NB4 (cell line): ENCODE data around the gene BLACAT1.

Experiments used
- MAX ChIP-seq: IDR thresholded peaks from 2 replicates; pipeline ENCODE4 v1.6.1; 2011; ENCODE audit warnings: low read depth, low read length
- TF ChIP-seq, protein P1 (sequence below): IDR thresholded peaks from one replicate; pipeline ENCODE4 v1.5.1; 2012; ENCODE audit warnings: low read depth, low read length

DNA sequence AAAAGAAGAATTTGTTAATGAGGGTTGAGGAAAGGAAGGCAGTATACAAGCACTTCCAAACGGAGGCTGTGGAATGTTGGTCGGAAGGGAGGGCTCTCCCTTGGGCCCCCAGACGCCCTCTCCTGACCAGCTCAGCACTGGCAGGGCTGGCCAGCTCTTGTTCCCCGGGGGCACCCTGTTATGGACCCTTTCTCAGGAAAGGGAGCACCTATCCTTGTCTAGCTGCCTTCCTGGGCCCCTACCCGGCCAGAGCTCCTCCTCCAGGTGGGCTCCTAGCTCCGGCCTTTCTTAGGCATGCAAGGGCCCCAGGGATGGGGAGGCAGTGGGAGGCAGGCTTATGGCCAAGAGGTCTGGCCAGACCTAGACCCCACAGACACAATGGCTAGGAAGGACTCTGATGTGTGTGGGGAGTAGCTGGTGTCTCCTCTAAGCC lies 926 bp downstream of the BLACAT1 start:
- TF ChIP-seq, protein P1, sequence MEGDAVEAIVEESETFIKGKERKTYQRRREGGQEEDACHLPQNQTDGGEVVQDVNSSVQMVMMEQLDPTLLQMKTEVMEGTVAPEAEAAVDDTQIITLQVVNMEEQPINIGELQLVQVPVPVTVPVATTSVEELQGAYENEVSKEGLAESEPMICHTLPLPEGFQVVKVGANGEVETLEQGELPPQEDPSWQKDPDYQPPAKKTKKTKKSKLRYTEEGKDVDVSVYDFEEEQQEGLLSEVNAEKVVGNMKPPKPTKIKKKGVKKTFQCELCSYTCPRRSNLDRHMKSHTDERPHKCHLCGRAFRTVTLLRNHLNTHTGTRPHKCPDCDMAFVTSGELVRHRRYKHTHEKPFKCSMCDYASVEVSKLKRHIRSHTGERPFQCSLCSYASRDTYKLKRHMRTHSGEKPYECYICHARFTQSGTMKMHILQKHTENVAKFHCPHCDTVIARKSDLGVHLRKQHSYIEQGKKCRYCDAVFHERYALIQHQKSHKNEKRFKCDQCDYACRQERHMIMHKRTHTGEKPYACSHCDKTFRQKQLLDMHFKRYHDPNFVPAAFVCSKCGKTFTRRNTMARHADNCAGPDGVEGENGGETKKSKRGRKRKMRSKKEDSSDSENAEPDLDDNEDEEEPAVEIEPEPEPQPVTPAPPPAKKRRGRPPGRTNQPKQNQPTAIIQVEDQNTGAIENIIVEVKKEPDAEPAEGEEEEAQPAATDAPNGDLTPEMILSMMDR = no peak
- no peak for TF ChIP-seq MAX
